OCI-LY3 (cell line): Measurements from ENCODE around the gene MEF2B.
"Not testable (repeated sequence)": the region's sequence is repeated elsewhere in the genome, so short reads cannot be mapped to it uniquely, and the experiment has no call there.

Experiments used
- H2AFZ ChIP-seq: fragments of 200-600, 300-600 bp; shearing (Covaris generic); 2 replicates; pipeline ENCODE4 v1.6.0; 2014; ENCODE audit warnings: antibody characterized with exemption, low read depth, low read length
- H3K27ac ChIP-seq: fragments of 200-600, 300-600 bp; sonication (generic); 2 replicates; pipeline ENCODE4 v1.5.1; 2014; ENCODE audit warnings: mild to moderate bottlenecking, low read length, moderate library complexity, mixed read lengths
- H3K27me3 ChIP-seq: fragments of 200-600, 300-600 bp; sonication (generic); 2 replicates; pipeline ENCODE4 v1.6.1; 2014; ENCODE audit warnings: low read depth, low read length, mixed read lengths
- H3K36me3 ChIP-seq: fragments of 200-600, 300-600 bp; sonication (generic); replicated peaks from 2 replicates; pipeline ENCODE3; 2014; ENCODE audit warnings: low read depth, low read length, mixed read lengths
- H3K4me1 ChIP-seq: fragments of 300-600, 200-600 bp; sonication (generic); 2 replicates; pipeline ENCODE4 v1.6.1; 2014; ENCODE audit warnings: low read length, mixed read lengths
- H3K4me2 ChIP-seq: fragments of 200-600, 300-600 bp; sonication (generic); 2 replicates; pipeline ENCODE4 v1.6.1; 2014; ENCODE audit warnings: low read length, mixed read lengths
- H3K4me3 ChIP-seq: fragments of 300-600, 200-600 bp; sonication (generic); 2 replicates; pipeline ENCODE4 v1.5.1; 2014; ENCODE audit warnings: antibody characterized with exemption, mild to moderate bottlenecking, low read length, moderate library complexity
- H3K79me2 ChIP-seq: fragments of 300-600, 200-600 bp; shearing (Covaris generic); 2 replicates; pipeline ENCODE4 v1.6.1; 2014; ENCODE audit warnings: mild to moderate bottlenecking, low read length, mixed read lengths
- H3K9ac ChIP-seq: fragments of 300-600, 200-600 bp; shearing (Covaris generic); 2 replicates; pipeline ENCODE4 v1.6.0; 2014; ENCODE audit warnings: mild to moderate bottlenecking, low read length, moderate library complexity
- H3K9me3 ChIP-seq: fragments of 200-600, 300-600 bp; shearing (Covaris generic); 2 replicates; pipeline ENCODE4 v1.6.1; 2014; ENCODE audit warnings: low read length, mixed read lengths; ENCODE audit not compliant: insufficient read depth
- H4K20me1 ChIP-seq: fragments of 200-600, 300-600 bp; sonication (generic); 2 replicates; pipeline ENCODE4 v1.6.1; 2016; ENCODE audit warnings: low read length, mixed read lengths; ENCODE audit not compliant: insufficient read depth
- EZH2phosphoT487 ChIP-seq: fragments of 200-600 bp; shearing (Covaris generic); IDR thresholded peaks from 2 replicates; pipeline ENCODE4 v1.6.1; 2018; ENCODE audit warnings: antibody characterized with exemption, mixed run types, low read depth
- TF ChIP-seq, protein P1 (sequence below): fragments of 200-600, 300-600 bp; sonication (generic); IDR thresholded peaks from 2 replicates; pipeline ENCODE4 v1.5.1; 2014; ENCODE audit warnings: antibody characterized with exemption, low read length, low read depth

The MEF2B gene

GRCh38 chr19:19149435-19149834, 20.6 kb downstream of the MEF2B start:
- H4K20me1 ChIP-seq = no peaks in the 10 kb centered on the region
- no peak overlapping the region for H3K9ac ChIP-seq
- no peak overlapping the region for H3K4me2 ChIP-seq
- H3K27me3 ChIP-seq = no peaks in the 10 kb centered on the region
- TF ChIP-seq, protein P1, sequence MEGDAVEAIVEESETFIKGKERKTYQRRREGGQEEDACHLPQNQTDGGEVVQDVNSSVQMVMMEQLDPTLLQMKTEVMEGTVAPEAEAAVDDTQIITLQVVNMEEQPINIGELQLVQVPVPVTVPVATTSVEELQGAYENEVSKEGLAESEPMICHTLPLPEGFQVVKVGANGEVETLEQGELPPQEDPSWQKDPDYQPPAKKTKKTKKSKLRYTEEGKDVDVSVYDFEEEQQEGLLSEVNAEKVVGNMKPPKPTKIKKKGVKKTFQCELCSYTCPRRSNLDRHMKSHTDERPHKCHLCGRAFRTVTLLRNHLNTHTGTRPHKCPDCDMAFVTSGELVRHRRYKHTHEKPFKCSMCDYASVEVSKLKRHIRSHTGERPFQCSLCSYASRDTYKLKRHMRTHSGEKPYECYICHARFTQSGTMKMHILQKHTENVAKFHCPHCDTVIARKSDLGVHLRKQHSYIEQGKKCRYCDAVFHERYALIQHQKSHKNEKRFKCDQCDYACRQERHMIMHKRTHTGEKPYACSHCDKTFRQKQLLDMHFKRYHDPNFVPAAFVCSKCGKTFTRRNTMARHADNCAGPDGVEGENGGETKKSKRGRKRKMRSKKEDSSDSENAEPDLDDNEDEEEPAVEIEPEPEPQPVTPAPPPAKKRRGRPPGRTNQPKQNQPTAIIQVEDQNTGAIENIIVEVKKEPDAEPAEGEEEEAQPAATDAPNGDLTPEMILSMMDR = no peak
- TF ChIP-seq EZH2phosphoT487 = no peak
- H3K27ac ChIP-seq = no peak overlapping the region
- H3K4me3 ChIP-seq = no peak overlapping the region
- peaks cover 49% of the 10 kb centered on the region for H3K4me1 ChIP-seq
- no peaks in the 10 kb centered on the region for H3K79me2 ChIP-seq
- no peaks in the 10 kb centered on the region for H3K9me3 ChIP-seq
- peaks cover 3% of the 10 kb centered on the region for H3K36me3 ChIP-seq
- H2AFZ ChIP-seq = no peak overlapping the region

- not testable (repeated sequence) for H3K4me2 ChIP-seq, H3K79me2 ChIP-seq, H3K4me3 ChIP-seq, H3K27me3 ChIP-seq, H3K9me3 ChIP-seq, H3K36me3 ChIP-seq, H4K20me1 ChIP-seq, H3K27ac ChIP-seq, H3K9ac ChIP-seq, H2AFZ ChIP-seq
- H3K4me1 ChIP-seq = peaks cover 51% of the 10 kb centered on the region
Observed at GRCh38 chr19:19148504-19148903, 21.6 kb downstream of the MEF2B start.

DNA sequence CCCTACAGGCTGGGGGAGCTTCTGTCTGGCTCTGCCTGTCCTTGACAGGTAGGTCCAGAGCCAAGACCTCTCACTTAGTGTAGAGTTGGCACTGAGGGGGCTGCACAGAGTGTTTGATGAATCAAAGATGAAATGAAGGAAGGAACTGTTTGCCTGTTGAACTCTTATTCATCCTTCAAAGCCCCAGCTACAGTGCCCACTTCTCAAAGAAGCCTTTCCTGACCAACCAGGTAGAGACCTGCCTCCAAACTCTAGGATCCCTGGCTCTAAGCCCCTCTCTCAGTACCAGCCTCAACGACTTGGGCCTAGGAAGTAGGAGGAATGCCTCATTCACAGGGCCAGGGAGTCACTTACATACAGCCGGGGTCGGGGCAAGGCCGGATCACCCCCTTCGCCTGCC, 22.7 kb downstream of the MEF2B start:
- Histone ChIP-seq H4K20me1 (no peaks in the 10 kb centered on the region), H3K4me1 (peaks cover 42% of the 10 kb centered on the region), H3K4me3 (no peak overlapping the region), H3K79me2 (no peaks in the 10 kb centered on the region), H3K9ac (no peak overlapping the region), H3K36me3 (peaks cover 3% of the 10 kb centered on the region), H3K9me3 (no peaks in the 10 kb centered on the region), H2AFZ (no peak overlapping the region), H3K4me2 (no peak overlapping the region), H3K27me3 (no peaks in the 10 kb centered on the region), H3K27ac (no peak overlapping the region)
- no peak for TF ChIP-seq EZH2phosphoT487
- TF ChIP-seq, protein P1 = no peak

GRCh38 chr19:19146865-19147264, 23.2 kb downstream of the MEF2B start:
- Histone ChIP-seq H3K4me2 (no peak overlapping the region), H3K4me1 (peaks cover 37% of the 10 kb centered on the region), H2AFZ (no peak overlapping the region), H3K27ac (no peak overlapping the region), H3K27me3 (no peaks in the 10 kb centered on the region), H3K79me2 (no peaks in the 10 kb centered on the region), H3K36me3 (peaks cover 3% of the 10 kb centered on the region), H3K9me3 (no peaks in the 10 kb centered on the region), H3K4me3 (no peak overlapping the region), H3K9ac (no peak overlapping the region), H4K20me1 (no peaks in the 10 kb centered on the region)
- no peak for TF ChIP-seq EZH2phosphoT487
- TF ChIP-seq, protein P1 = no peak
